ENCODE results near the gene RBM10. TPM values are rescaled to one million over a fixed set of nuclear protein-coding genes. Genes with fewer than 3 reads are reported as not detected.

The RBM10 gene
- total and polyA plus RNA-seq, 2 of the 13 experiments (the other 11 are each of a cell fraction or from before 2014, with no cell fraction given) = 15.9 to 43.1 TPM

DNA sequence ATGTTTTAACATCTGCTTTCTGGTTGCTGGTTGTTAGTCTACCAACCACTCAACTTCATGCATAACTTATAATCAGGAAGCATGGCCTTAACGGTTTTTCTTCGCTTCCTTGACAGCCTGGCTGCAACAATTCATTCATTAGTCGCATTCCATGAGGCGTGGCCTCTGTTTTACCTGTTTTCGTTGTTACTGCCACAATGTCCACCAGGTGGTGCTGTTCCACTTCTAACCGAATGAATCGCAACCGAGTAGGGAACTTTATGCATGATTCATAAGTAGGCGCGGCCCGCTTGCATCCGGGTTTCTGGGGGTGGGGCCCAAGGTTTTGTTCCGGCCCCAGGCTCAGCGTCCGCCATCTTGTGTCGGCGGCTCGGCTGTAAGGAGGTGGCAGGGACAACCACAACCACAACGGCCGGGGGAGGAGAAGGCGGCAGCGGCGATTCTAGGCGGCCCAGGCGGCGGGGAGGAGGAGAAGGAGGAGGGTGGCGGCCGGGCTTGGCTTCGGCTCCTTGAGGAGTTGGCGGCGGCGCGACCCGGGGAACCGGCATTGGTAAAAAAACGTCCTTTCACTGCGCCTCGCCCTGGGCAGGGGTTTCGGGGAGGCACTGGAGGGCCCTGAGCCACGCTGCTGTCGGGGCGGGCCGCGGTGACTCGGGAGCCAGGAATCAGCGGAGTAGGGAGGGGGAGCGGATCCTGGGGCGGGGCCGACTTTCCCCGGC is 48.6 kb downstream of the RBM10 start, which contains the start of gene UBA1 (continued):
- TF ChIP-seq, protein P1, sequence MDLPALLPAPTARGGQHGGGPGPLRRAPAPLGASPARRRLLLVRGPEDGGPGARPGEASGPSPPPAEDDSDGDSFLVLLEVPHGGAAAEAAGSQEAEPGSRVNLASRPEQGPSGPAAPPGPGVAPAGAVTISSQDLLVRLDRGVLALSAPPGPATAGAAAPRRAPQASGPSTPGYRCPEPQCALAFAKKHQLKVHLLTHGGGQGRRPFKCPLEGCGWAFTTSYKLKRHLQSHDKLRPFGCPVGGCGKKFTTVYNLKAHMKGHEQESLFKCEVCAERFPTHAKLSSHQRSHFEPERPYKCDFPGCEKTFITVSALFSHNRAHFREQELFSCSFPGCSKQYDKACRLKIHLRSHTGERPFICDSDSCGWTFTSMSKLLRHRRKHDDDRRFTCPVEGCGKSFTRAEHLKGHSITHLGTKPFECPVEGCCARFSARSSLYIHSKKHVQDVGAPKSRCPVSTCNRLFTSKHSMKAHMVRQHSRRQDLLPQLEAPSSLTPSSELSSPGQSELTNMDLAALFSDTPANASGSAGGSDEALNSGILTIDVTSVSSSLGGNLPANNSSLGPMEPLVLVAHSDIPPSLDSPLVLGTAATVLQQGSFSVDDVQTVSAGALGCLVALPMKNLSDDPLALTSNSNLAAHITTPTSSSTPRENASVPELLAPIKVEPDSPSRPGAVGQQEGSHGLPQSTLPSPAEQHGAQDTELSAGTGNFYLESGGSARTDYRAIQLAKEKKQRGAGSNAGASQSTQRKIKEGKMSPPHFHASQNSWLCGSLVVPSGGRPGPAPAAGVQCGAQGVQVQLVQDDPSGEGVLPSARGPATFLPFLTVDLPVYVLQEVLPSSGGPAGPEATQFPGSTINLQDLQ (CRISPR knock-in tag; IDR thresholded peaks at IDR 0.05) = no peak
- TF ChIP-seq, protein P2, sequence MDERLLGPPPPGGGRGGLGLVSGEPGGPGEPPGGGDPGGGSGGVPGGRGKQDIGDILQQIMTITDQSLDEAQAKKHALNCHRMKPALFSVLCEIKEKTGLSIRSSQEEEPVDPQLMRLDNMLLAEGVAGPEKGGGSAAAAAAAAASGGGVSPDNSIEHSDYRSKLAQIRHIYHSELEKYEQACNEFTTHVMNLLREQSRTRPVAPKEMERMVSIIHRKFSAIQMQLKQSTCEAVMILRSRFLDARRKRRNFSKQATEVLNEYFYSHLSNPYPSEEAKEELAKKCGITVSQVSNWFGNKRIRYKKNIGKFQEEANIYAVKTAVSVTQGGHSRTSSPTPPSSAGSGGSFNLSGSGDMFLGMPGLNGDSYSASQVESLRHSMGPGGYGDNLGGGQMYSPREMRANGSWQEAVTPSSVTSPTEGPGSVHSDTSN (CRISPR knock-in tag; IDR thresholded peaks at IDR 0.05) = no peak
- no peak for TF ChIP-seq ZNF205 (CRISPR knock-in tag; IDR thresholded peaks at IDR 0.05)
- TF ChIP-seq POLR2G (IDR thresholded peaks at IDR 0.05; ENCODE audit: low read depth, low read length) = peak; percentile 84
- TF ChIP-seq ZNF431 (CRISPR knock-in tag; IDR thresholded peaks at IDR 0.05; ENCODE audit: borderline replicate concordance, low read depth) = no peak
- TF ChIP-seq STAT5B (CRISPR knock-in tag; IDR thresholded peaks at IDR 0.05) = no peak
- TF ChIP-seq ZBTB1 (CRISPR knock-in tag; IDR thresholded peaks at IDR 0.05; ENCODE audit: borderline replicate concordance) = no peak
- TF ChIP-seq MED13 (CRISPR knock-in tag; IDR thresholded peaks at IDR 0.05) = no peak
- TF ChIP-seq, protein P3, sequence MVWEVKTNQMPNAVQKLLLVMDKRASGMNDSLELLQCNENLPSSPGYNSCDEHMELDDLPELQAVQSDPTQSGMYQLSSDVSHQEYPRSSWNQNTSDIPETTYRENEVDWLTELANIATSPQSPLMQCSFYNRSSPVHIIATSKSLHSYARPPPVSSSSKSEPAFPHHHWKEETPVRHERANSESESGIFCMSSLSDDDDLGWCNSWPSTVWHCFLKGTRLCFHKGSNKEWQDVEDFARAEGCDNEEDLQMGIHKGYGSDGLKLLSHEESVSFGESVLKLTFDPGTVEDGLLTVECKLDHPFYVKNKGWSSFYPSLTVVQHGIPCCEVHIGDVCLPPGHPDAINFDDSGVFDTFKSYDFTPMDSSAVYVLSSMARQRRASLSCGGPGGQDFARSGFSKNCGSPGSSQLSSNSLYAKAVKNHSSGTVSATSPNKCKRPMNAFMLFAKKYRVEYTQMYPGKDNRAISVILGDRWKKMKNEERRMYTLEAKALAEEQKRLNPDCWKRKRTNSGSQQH (CRISPR knock-in tag; IDR thresholded peaks at IDR 0.05; ENCODE audit: low read depth) = no peak
- no peak for TF ChIP-seq HMG20A (CRISPR knock-in tag; IDR thresholded peaks at IDR 0.05; ENCODE audit: borderline replicate concordance)
- TF ChIP-seq ZFYVE20 (CRISPR knock-in tag; IDR thresholded peaks at IDR 0.05; ENCODE audit: borderline replicate concordance, low read depth) = no peak
- no peak for TF ChIP-seq NR2F1 (CRISPR knock-in tag; IDR thresholded peaks at IDR 0.05)
- no peak for TF ChIP-seq SAFB2 (CRISPR knock-in tag; IDR thresholded peaks at IDR 0.05; ENCODE audit: borderline replicate concordance, low read depth)
- TF ChIP-seq AGO2 (optimal IDR thresholded peaks at IDR 0.05; ENCODE audit: low read depth, low read length) = peak; percentile 81
- no peak for TF ChIP-seq ELF4 (CRISPR knock-in tag; IDR thresholded peaks at IDR 0.05; ENCODE audit: borderline replicate concordance)
- no peak for TF ChIP-seq ATRX (CRISPR knock-in tag; IDR thresholded peaks at IDR 0.05; ENCODE audit: borderline replicate concordance)
- TF ChIP-seq EED (CRISPR knock-in tag; IDR thresholded peaks at IDR 0.05) = no peak
- no peak for TF ChIP-seq ZNF572 (CRISPR knock-in tag; IDR thresholded peaks at IDR 0.05)
- TF ChIP-seq DR1 (CRISPR knock-in tag; IDR thresholded peaks at IDR 0.05) = 0 out of 2 replicates have a peak, but pooled peaks have one; percentile 44
- no peak for TF ChIP-seq HOXD1 (CRISPR knock-in tag; IDR thresholded peaks at IDR 0.05)
- no peak for TF ChIP-seq ZNF652 (CRISPR knock-in tag; IDR thresholded peaks at IDR 0.05; ENCODE audit: borderline replicate concordance, low read depth)
- TF ChIP-seq ZBTB20 (CRISPR knock-in tag; IDR thresholded peaks at IDR 0.05; ENCODE audit: borderline replicate concordance, low read depth) = peak; percentile 55; the same call in 1 of the 2 replicates
- no peak for TF ChIP-seq RNF219 (CRISPR knock-in tag; IDR thresholded peaks at IDR 0.05)

Data from HepG2 (cell line).